IPS DF 4.7 (cell line): ENCODE results near the gene LILRA6.

ENCODE experiments used
- DNase-seq: peaks from one replicate; pipeline ENCODE4 v3.0.0-alpha.2; 2013; ENCODE audit warnings: low spot score; ENCODE audit errors: extremely low read depth

LILRA6 gene

GRCh38 chr19:54188215-54188871 lies 54.2 kb downstream of the LILRA6 start:
- no peak for DNase-seq

GRCh38 chr19:54186934-54187381 lies 55.6 kb downstream of the LILRA6 start:
- DNase-seq = no peak
